ENCODE results near the gene ECHDC1.
A peak's percentile ranks its signal among the peaks of the same experiment; 100 is the strongest.

The ECHDC1 gene

DNA sequence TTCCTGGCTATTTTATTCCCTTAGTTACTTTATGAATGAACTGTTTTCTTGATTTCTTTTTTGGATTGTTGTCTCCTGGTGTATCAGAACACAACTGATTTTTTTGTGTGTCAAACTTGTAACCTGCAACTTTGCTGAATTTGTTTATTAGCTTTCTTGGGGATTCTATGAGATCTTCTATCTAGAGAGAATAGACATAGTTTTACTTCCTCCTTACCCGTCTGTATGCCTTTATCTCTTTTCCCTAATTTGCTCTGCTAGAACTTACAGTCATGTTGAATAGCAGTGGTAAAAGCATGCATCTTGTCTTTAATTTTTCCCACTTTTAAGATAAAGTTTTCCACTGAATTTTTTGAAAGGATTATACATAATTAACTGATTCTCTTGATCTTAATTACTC is 63.6 kb downstream of the ECHDC1 start:
- no peak for DNase-seq

DNA sequence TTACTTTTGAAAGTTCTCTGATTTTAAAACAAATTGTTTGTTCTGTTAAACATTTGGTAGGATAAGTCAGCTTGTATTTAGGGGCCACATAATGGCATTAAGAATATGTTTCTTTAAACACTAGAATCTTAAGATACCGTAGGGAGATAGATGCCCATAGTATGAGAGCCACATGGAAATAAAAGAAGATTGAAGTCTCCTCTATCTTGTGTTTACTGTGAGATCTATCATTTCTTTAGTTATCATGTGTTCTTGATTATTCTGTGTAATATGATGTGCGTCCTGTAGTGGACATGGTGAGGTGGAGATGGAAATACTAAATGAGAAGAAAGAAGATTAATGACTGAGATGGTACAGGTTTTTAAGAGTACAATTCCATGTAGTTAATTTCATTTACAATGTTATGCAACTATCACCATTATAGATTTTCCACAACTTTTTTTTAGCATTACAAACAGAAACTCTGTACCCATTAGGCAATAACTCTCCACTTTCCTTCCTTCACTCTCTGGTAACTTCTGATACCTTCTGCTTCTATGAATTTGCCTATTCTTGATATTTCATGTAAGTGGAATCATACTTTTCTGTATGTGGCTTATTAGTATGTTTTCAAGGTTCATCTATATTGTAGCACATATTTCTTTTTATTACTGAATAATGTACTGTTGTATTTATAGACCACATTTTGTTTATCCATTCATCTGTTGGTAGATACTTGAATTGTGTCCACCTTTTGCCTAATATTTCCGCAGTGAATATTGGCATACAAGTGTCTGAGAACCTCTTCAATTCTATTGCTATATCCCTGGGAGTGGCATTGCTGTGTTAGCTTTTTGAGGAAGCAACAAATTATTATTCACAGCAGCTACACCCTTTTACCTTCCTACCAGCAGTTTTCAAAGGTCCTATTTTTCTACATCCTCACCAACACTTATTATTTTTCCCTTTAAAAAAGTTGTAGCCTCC is 65.2 kb downstream of the ECHDC1 start:
- no peak for DNase-seq

DNA sequence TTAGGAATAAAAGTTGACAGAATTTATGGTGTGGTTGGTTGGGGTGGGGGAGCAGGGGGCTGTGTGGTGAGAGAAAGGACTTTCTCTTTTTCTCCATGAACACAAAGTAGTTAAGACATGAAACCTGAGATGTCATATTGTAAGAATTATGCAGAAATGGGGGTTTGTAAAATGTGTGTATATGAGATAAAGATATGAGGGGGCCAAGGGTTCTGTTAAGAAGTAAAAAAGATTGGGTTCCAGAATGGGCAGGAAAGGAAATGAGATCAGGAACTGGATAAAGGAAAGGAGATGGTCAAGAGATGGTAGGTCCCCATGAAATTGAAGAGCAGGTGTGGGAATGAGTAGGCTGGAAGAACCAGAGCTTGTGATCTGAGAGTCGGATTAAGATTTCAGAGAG is 67.1 kb downstream of the ECHDC1 start:
- DNase-seq, result no peak

DNA sequence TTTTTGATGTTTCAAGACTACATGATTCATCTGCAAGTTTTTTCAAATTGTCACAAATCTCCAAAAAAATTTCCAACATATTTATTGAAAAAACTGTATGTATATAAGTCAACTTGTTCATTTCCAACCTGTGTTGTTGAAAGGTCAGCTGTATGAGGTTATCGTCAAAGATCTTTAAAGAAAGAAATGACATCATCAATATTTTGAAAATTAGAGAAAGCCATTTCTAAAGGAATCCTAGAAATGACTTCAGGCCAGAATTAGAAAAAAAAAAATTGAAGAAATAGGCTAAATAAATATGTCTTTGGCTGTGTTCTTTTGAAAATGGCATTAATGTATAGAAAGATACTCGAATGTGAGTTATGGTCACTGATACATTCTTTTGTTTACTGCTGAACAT is 69.9 kb downstream of the ECHDC1 start:
- no peak for DNase-seq

DNA sequence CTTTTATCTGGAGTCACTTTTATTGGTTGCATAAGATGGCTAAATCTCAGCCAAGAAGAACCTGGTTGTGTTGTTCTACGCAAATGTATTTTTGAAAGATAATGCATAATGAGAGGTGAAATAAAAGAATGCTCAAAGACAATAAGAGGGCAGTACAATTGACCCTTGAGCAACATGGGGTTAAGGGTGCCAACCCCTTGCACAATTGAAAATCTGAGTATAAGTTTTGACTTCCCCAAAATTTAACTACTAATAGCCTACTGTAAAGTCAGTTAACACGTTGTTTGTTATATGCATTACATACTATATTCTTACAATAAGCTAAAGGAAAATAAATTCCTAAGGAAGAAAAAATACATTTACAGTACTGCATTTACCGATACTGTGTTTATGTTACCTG is 70.8 kb downstream of the ECHDC1 start:
- no peak for DNase-seq

DNA sequence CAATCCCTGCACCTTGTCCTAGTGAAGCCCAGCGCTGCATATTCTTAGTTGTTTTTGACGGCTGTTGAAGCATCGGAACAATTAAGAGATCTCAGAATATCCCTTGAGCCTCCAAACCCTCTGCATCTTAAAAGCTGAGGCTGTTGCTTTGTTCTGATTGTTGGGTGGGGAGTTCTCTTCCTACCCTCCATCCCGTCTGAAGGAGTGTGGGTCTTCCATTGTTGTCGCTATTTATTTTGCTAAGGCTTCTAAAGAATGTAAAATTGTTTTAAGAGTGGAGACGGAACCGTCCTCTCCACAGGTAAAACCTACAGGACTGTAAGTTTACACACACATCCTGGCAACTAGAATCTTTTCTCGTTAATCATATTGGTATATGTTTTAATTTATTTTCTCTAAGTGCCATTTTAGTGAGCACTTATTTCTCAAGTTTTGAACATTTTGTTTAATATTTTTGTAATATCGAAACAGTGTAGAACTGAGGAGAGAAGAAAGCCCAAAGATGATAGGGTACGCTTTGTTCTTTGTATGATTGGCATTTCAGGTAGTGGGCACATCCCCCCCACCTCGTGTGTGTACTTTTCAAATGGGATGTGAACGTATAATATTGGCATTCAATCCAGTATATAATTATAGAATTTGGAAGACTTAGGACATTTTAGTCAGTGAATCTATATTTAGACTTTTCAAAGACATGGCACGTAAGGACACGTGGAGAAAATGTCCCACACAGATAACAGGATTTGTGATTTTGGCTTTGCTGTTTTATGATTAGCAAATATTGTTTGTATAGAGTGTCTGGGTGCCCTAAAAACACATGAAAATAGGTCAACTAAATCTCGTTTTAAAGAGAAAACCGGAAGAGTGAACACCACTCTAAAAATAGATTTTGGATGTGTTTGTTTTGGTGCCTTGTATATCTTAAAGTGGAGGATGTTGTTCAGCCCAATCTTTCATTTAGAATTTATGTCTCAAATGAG is 75.5 kb downstream of the ECHDC1 start:
- no peak for DNase-seq

DNA sequence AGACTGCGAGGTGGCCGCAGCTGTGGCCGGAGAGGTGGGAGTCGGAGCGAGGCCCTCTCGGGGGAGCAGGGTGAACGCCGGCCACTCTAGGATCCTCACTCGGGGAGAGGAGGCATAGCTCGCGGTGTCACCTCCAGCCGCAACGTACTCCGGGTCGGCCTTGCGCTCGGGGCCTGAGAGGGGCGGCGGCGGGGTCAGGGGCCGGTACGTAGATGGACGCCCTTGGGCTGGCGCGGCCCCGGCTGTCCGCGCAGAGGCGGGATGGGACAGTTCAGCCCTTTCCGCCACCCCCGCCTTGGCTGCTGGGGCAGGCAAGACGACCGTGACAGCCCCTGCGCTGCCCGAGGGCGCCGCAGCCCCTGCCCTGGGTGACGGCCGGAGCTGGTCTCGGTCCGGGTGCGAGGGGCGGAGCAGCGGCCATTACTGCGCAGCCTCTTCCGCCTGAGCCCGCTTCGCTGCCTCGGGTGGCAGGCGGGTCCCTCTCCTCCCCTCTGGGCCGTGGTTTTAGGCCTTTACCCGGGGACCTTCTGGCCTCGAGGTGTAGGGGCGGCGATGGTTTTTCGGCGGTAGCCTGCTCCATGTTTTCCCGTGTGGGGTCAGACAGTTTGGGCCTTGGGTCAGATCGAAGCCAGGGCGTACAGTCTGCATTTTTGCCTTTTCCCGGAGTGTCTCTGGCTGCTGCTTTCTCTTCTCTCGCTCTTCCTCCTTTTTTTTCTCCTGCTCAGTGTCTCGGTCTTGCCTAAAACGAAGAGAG is 76.3 kb downstream of the ECHDC1 start:
- peak; percentile 65 for DNase-seq

DNA sequence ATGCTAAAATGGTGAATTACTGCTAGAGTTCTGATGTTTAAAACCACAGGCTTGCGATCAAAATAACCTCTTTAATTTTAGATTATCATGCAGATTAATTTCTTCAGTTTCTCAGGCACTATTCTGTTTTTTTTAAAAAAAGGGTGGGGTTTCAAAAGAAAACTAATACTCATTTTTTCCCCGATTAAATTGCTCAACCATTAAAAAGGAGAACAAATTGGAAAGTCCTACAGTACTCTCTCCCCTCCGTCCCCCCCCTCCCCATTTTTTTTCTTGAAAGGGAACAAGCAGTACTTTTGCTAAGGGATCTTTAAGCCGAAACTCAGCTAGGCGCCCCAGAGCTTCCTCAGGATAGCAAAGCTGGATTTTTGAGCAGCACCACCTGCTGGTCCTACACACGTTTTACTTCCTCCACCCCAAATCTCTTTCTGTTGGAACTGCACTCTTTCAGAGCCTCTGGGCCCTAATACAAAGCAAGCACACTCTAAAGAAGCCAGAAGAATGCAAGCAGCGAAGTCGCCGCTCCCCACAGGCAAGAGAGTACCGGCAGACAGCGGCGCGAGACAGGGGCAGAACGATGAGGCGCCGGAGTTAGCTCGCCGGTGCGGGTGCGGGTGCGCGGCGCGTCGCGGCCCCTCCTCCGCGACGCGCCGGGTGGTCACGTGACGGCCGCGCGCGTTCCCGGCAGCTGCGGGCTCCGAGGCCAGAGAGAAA is 77.1 kb downstream of the ECHDC1 start, which contains the start of gene RNF146:
RNF146 (plus strand) TSS at position 687 of the 714 bp plus-strand sequence. CDS start 13,475 bp downstream, outside the sequence.
- DNase-seq, result peak; percentile 75

DNA sequence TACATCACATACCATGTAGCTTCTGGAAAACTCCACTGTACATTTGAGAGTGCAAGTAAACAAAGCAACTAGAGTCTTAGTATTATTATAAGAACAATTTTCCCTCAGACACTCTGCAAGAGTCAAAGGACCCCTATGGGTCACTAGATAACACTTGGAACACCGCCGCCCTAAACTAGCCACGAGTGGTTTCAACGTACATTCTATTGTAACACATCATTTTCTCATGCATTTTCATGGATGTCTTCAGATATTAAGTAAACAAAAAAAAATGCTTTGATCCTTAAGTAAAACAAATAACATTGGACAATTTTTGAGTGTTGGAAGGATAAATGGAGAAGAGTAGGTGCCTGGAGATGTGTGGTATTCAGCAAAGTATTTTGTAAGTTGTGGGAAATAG is 79.9 kb downstream of the ECHDC1 start:
- no peak for DNase-seq

DNA sequence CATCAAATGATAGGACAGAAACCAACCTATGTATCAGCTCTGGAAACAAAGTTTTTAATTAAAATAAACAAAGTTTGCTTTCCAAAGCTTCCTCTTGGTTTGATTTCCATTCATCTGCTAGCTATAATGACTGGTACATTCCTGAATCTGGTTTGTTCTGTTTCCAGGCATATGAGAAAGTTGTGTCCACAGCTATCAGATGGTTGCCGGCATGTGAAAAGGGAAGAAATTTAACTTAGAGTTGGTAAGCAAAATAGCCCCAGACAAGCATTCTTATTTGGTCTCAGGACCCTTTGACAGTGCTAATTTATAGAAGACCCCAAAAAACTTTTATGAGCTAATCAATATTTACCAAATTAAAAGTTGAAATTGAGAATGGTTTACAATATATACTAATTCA is 80.5 kb downstream of the ECHDC1 start:
- no peak for DNase-seq

DNA sequence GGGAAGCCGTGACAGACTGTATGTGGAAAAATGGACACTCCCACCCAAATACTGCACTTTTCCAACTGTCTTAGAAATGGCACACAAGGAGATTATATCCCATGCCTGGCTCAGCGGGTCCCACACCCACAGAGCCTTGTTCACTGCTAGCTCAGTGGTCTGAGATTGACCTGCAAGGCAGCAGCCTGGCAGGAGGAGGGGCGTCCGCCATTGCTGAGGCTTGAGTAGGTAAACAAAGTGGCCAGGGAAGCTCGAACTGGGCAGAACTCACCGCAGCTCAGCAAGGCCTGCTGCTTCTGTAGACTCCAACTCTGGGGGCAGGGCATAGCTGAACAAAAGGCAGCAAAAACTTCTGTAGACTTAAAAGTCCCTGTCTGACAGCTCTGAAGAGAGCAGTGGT is 88.1 kb downstream of the ECHDC1 start:
- no peak for DNase-seq

DNA sequence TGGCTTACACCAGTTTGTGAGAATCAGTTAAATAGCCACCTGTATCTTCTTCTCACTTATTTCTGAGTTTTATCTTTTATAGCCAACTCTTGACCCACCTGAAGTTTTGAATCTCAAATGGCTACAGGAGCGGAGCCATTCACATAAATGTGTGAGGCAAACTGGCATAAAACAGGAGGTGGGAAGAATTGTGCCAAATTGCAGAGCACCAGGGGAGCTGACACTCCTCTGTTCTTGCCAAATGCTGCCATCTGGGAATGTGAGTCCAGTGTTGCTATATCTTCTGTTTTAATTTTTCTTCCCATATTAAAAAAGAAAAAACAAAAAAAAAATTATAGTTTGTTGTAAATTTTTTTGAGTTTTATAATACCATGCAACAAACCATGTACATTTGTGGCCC is 93.8 kb downstream of the ECHDC1 start:
- DNase-seq, result no peak

DNA sequence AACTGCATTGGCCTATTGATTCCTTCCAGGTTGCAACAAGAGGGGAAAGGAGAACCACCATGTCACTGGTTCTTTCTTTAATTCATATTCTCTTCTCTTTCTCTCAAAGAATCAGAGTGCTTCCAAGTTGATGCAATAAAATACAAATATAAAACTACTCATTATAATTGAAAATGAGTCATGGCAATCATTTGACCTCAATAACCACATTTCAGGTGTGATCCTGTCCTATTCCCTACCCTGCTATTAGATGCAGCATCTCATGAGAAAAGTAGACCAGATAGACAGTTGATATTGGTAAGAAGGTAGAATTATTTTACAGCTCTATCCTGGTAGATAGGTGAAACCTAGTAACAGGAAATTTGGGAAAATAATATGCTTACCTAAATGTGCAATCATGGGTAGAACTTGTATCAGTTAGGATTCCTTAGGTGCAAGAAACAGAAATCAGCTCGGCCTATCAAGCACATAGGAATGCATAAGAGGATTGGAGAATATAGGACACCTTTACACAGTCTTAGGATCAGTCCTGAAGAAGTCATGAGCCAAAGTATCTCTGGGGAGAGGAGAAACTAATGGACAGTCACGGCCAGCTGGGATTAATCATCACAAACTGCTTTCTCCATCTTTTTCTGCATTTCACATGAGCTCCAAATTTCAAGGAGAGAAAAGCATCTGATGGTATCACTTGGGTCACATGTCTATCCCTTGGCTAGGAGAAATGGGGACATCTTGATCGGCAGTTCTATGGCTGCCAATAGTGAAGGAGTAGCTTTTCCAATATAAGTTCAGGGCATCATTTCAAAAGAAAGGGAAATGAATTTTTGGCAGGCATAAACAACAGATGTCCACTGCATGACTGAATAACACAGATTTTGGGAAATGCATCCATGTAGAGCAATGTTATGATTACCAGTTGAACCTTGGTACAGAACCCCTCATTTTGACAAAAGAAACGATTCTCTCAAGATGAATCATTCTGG is 96.0 kb downstream of the ECHDC1 start:
- no peak for DNase-seq

DNA sequence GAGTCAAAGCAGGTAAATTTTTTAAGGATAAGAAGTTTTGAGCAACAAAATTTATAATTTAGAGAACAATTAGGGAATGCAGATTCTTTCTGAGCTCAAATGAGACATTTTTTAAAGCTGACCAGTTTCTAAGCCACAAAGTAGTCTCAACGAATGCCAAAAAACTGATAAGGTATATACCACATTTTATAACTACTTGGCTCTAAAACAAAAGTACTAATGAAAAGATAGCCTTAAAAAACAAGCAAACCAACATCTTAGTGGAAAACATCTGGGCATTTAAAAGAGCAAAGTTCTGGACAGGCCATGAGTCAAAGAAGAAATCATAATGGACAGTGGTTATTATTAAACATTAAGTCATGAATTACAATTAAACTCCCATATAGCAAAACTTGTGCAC is 99.9 kb downstream of the ECHDC1 start:
- DNase-seq, result no peak

Data from T1000 (cell line).